Activated CD4-positive, alpha-beta memory T cell treated with anti-CD3 and anti-CD28 coated beads, Interleukin-2, amount 10 ng/mL, durations not matched to agents 7 days and 5 days (primary cell): ENCODE results near the gene ERVW-1. TPM values are rescaled to one million over a fixed set of nuclear protein-coding genes. Genes with fewer than 3 reads are reported as not detected.
"Not testable (repeated sequence)": the region's sequence is repeated elsewhere in the genome, so short reads cannot be mapped to it uniquely, and the experiment has no call there.

ENCODE experiments used
- CTCF ChIA-PET: fragments of 350-600 bp; sonication (Branson Sonifier 250); formaldehyde crosslinking; loops from one replicate; lab custom pipeline; 2021; ENCODE audit warnings: antibody characterized with exemption, inconsistent platforms; lab: Charles Lee
- POLR2A ChIA-PET: fragments of 350-600 bp; sonication (Branson Sonifier 250); formaldehyde crosslinking; loops from one replicate; lab custom pipeline; 2021; ENCODE audit warnings: antibody characterized with exemption; lab: Charles Lee
- DNase-seq: peaks from one replicate; pipeline ENCODE4 v3.0.0-alpha.2; 2020
- H3K27ac Mint-ChIP-seq: one replicate; pipeline ENCODE4 v1.8.0; 2021; ENCODE audit warnings: mild to moderate bottlenecking, mixed read lengths
- H3K27me3 Mint-ChIP-seq: one replicate; pipeline ENCODE4 v1.8.0; 2021; ENCODE audit warnings: mixed read lengths
- H3K36me3 Mint-ChIP-seq: one replicate; pipeline ENCODE4 v1.8.0; 2021; ENCODE audit warnings: low read depth, mixed read lengths
- H3K4me1 Mint-ChIP-seq: one replicate; pipeline ENCODE4 v1.8.0; 2021; ENCODE audit warnings: mixed read lengths
- H3K4me3 Mint-ChIP-seq: one replicate; pipeline ENCODE4 v1.8.0; 2021; ENCODE audit warnings: mild to moderate bottlenecking, mixed read lengths
- H3K9me3 Mint-ChIP-seq: one replicate; pipeline ENCODE4 v1.8.0; 2021; ENCODE audit warnings: mixed read lengths
- total RNA-seq, 2 experiments: library from RNA; stranded (reverse); gene quantifications; one replicate each; pipeline ENCODE4 v1.2.3, GENCODE V29; 2021

Gene ERVW-1
- total RNA-seq, 2 experiments from 2014 or later = not detected

GRCh38 chr7:92461027-92462003 lies 16.4 kb downstream of the ERVW-1 start:
- H3K27ac Mint-ChIP-seq = no peak overlapping the region
- POLR2A ChIA-PET = interaction anchor here (1.9 kb wide), 1 partner anchor 14 kb away, joined by 9 read pairs; the partner anchor contains the start of gene GATAD1
- CTCF ChIA-PET = interaction anchor here (0.6 to 3.0 kb wide), 22 partner anchors 10 to 765 kb away, joined by 3 to 28 read pairs (median 3); partner anchors contain the start of genes GATAD1, HEPACAM2, PEX1 and RBM48

GRCh38 chr7:92460510-92460909 lies 17.2 kb downstream of the ERVW-1 start:
- ChIA-PET POLR2A (interaction anchor here (1.9 kb wide), 1 partner anchor 13 kb away, joined by 9 read pairs; the partner anchor contains the start of gene GATAD1), CTCF (interaction anchor here (0.6 to 3.0 kb wide), 13 partner anchors 9 to 766 kb away, joined by 3 to 28 read pairs (median 3); partner anchors contain the start of genes GATAD1, HEPACAM2, PEX1 and RBM48)
- Mint-ChIP-seq H3K9me3 (no peaks in the 10 kb centered on the region), H3K27ac (no peak overlapping the region), H3K4me3 (no peak overlapping the region), H3K4me1 (peaks cover 2% of the 10 kb centered on the region), H3K27me3 (no peaks in the 10 kb centered on the region), H3K36me3 (peaks cover 13% of the 10 kb centered on the region)
- no peak for DNase-seq

More at GRCh38 chr7:92461027-92462003, 16.4 kb downstream of the ERVW-1 start:
- peaks cover 2% of the 10 kb centered on the region for H3K4me1 Mint-ChIP-seq
- H3K9me3 Mint-ChIP-seq = no peaks in the 10 kb centered on the region
- no peaks in the 10 kb centered on the region for H3K27me3 Mint-ChIP-seq
- no peak overlapping the region for H3K4me3 Mint-ChIP-seq
- peak; percentile 32 for DNase-seq
- peaks cover 7% of the 10 kb centered on the region for H3K36me3 Mint-ChIP-seq

- Mint-ChIP-seq H3K36me3 (peaks cover 13% of the 10 kb centered on the region), H3K4me1 (peaks cover 2% of the 10 kb centered on the region), H3K9me3 (no peaks in the 10 kb centered on the region), H3K27me3 (no peaks in the 10 kb centered on the region), H3K27ac (no peak overlapping the region), H3K4me3 (no peak overlapping the region)
- DNase-seq = no peak
- POLR2A ChIA-PET = no interaction called here
- CTCF ChIA-PET = interaction anchor here (1.0 to 3.0 kb wide), 5 partner anchors 9 to 596 kb away, joined by 3 to 28 read pairs (median 18); partner anchors contain the start of gene GATAD1
Measured at GRCh38 chr7:92460109-92460508, 17.6 kb downstream of the ERVW-1 start.

- ChIA-PET POLR2A (no interaction called here), CTCF (no interaction called here)
- Mint-ChIP-seq H3K27me3 (no peaks in the 10 kb centered on the region), H3K36me3 (peaks cover 22% of the 10 kb centered on the region), H3K27ac (no peak overlapping the region), H3K4me1 (no peaks in the 10 kb centered on the region), H3K4me3 (no peak overlapping the region), H3K9me3 (no peaks in the 10 kb centered on the region)
- DNase-seq = no peak
Measured at GRCh38 chr7:92456236-92456635, 21.5 kb downstream of the ERVW-1 start.

- Mint-ChIP-seq H3K4me1 (peaks cover 11% of the 10 kb centered on the region), H3K27ac (no peak overlapping the region), H3K27me3 (no peaks in the 10 kb centered on the region), H3K36me3 (peaks cover 26% of the 10 kb centered on the region), H3K9me3 (no peaks in the 10 kb centered on the region), H3K4me3 (no peak overlapping the region)
- ChIA-PET POLR2A (no interaction called here), CTCF (interaction anchor here (3.8 kb wide), 1 partner anchor 9 kb away, joined by 19 read pairs; no protein-coding TSS in a partner anchor)
- no peak for DNase-seq
Measured at GRCh38 chr7:92451645-92452044, 26.1 kb downstream of the ERVW-1 start.

- POLR2A ChIA-PET = interaction anchor here (1.0 to 3.5 kb wide), 16 partner anchors 10 to 784 kb away, joined by 3 to 47 read pairs (median 6); partner anchors contain the start of genes AKAP9, ANKIB1, CDK6 and CYP51A1
Measured at GRCh38 chr7:92448205-92448747, 29.5 kb downstream of the ERVW-1 start.

GRCh38 chr7:92447345-92448204 lies 30.2 kb downstream of the ERVW-1 start, which contains the start of gene GATAD1:
Gene GATAD1, plus strand, starts transcription at chr7:92447482. Its CDS starts 248 bp downstream, at chr7:92447730.
- Mint-ChIP-seq H3K4me1 (peaks cover 13% of the 10 kb centered on the region), H3K36me3 (peaks cover 9% of the 10 kb centered on the region), H3K27ac (peak within 1 kb of the TSS; percentile 88), H3K9me3 (no peaks in the 10 kb centered on the region), H3K27me3 (peaks cover 1% of the 10 kb centered on the region), H3K4me3 (peak within 1 kb of the TSS; percentile 86)
- CTCF ChIA-PET = interaction anchor here (0.5 to 3.5 kb wide), 41 partner anchors 11 to 1160 kb away, joined by 3 to 75 read pairs (median 5); partner anchors contain the start of genes AKAP9, ANKIB1, CYP51A1 and KRIT1
- DNase-seq = peak; percentile 84
- POLR2A ChIA-PET = interaction anchor here (0.7 to 3.5 kb wide), 26 partner anchors 11 to 785 kb away, joined by 3 to 47 read pairs (median 4); partner anchors contain the start of genes AKAP9, ANKIB1, CDK6 and CYP51A1

More at GRCh38 chr7:92448205-92448747, 29.5 kb downstream of the ERVW-1 start:
- Mint-ChIP-seq H3K36me3 (peaks cover 12% of the 10 kb centered on the region), H3K4me1 (peaks cover 13% of the 10 kb centered on the region), H3K27me3 (no peaks in the 10 kb centered on the region), H3K27ac (peak overlapping the region; percentile 84), H3K4me3 (peak overlapping the region; percentile 86), H3K9me3 (no peaks in the 10 kb centered on the region)
- CTCF ChIA-PET = interaction anchor here (0.5 to 3.5 kb wide), 25 partner anchors 10 to 1160 kb away, joined by 3 to 75 read pairs (median 5); partner anchors contain the start of genes AKAP9, ANKIB1, KRIT1 and PEX1
- peak; percentile 66 for DNase-seq

GRCh38 chr7:92446869-92447344 lies 30.8 kb downstream of the ERVW-1 start:
- CTCF ChIA-PET = interaction anchor here (0.6 to 3.5 kb wide), 33 partner anchors 12 to 1159 kb away, joined by 3 to 75 read pairs (median 5); partner anchors contain the start of genes AKAP9, ANKIB1, CYP51A1 and KRIT1
- POLR2A ChIA-PET = interaction anchor here (0.7 to 3.5 kb wide), 21 partner anchors 11 to 671 kb away, joined by 3 to 47 read pairs (median 5); partner anchors contain the start of genes AKAP9, ANKIB1, CDK6 and CYP51A1
- Mint-ChIP-seq H3K27me3 (peaks cover 3% of the 10 kb centered on the region), H3K27ac (peak overlapping the region; percentile 88), H3K4me1 (peaks cover 13% of the 10 kb centered on the region), H3K9me3 (no peaks in the 10 kb centered on the region), H3K36me3 (peaks cover 9% of the 10 kb centered on the region), H3K4me3 (peak overlapping the region; percentile 80)
- no peak for DNase-seq

GRCh38 chr7:92442720-92443119 lies 35.0 kb downstream of the ERVW-1 start:
- DNase-seq, POLR2A ChIA-PET, H3K27ac Mint-ChIP-seq, H3K36me3 Mint-ChIP-seq, H3K4me1 Mint-ChIP-seq, H3K27me3 Mint-ChIP-seq, CTCF ChIA-PET, H3K4me3 Mint-ChIP-seq, H3K9me3 Mint-ChIP-seq: not testable (repeated sequence)

GRCh38 chr7:92437956-92438491 lies 39.7 kb downstream of the ERVW-1 start:
- no peak for DNase-seq
- POLR2A ChIA-PET = no interaction called here
- Mint-ChIP-seq H3K4me1 (no peaks in the 10 kb centered on the region), H3K27me3 (peaks cover 3% of the 10 kb centered on the region), H3K36me3 (no peaks in the 10 kb centered on the region), H3K9me3 (no peaks in the 10 kb centered on the region), H3K4me3 (no peak overlapping the region), H3K27ac (no peak overlapping the region)
- CTCF ChIA-PET = no interaction called here
